ENCODE results near the gene PPM1L.

The PPM1L gene

GRCh38 chr3:161043336-161044035 is 287.5 kb downstream of the PPM1L start:
- DNase-seq (ENCODE audit: low spot score), result no peak

GRCh38 chr3:161049683-161050248 is 293.7 kb downstream of the PPM1L start:
- no peak for DNase-seq (ENCODE audit: low spot score)

GRCh38 chr3:161050935-161051334 is 294.9 kb downstream of the PPM1L start:
- no peak for DNase-seq (ENCODE audit: low spot score)

- DNase-seq (ENCODE audit: low spot score), result no peak
These were observed 295.8 kb downstream of the PPM1L start for GRCh38 chr3:161051856-161052255.

GRCh38 chr3:161054860-161055604 is 299.0 kb downstream of the PPM1L start:
- DNase-seq (ENCODE audit: low spot score), result no peak

- no peak for DNase-seq (ENCODE audit: low spot score)
These were observed 308.4 kb downstream of the PPM1L start for GRCh38 chr3:161064413-161064812.

- no peak for DNase-seq (ENCODE audit: low spot score)
These were observed 310.9 kb downstream of the PPM1L start for GRCh38 chr3:161066930-161067329.

GRCh38 chr3:161067335-161067734 is 311.3 kb downstream of the PPM1L start:
- DNase-seq (ENCODE audit: low spot score), result no peak

- DNase-seq (ENCODE audit: low spot score), result no peak
These were observed 313.6 kb downstream of the PPM1L start for GRCh38 chr3:161069511-161070251.

- DNase-seq (ENCODE audit: low spot score), result no peak
These were observed 314.4 kb downstream of the PPM1L start for GRCh38 chr3:161070252-161070930.

GRCh38 chr3:161070980-161071663 is 315.1 kb downstream of the PPM1L start:
- DNase-seq (ENCODE audit: low spot score), result no peak

- no peak for DNase-seq (ENCODE audit: low spot score)
These were observed 316.2 kb downstream of the PPM1L start for GRCh38 chr3:161072211-161072621.

- no peak for DNase-seq (ENCODE audit: low spot score)
These were observed 316.7 kb downstream of the PPM1L start for GRCh38 chr3:161072751-161073150.

- DNase-seq (ENCODE audit: low spot score), result no peak
These were observed 317.1 kb downstream of the PPM1L start for GRCh38 chr3:161073181-161073580.

- no peak for DNase-seq (ENCODE audit: low spot score)
These were observed 325.6 kb downstream of the PPM1L start for GRCh38 chr3:161081633-161082032.

- DNase-seq (ENCODE audit: low spot score), result no peak
These were observed 326.0 kb downstream of the PPM1L start for GRCh38 chr3:161082063-161082462.

GRCh38 chr3:161083131-161083530 is 327.1 kb downstream of the PPM1L start:
- DNase-seq (ENCODE audit: low spot score), result no peak

GRCh38 chr3:161084277-161084676 is 328.2 kb downstream of the PPM1L start:
- no peak for DNase-seq (ENCODE audit: low spot score)

GRCh38 chr3:161093895-161094294 is 337.9 kb downstream of the PPM1L start:
- no peak for DNase-seq (ENCODE audit: low spot score)

GRCh38 chr3:161096771-161097367 is 340.8 kb downstream of the PPM1L start:
- peak; percentile 48 for DNase-seq (ENCODE audit: low spot score)

GRCh38 chr3:161100994-161101393 is 345.0 kb downstream of the PPM1L start:
- DNase-seq (ENCODE audit: low spot score), result no peak
